NCI-H187 treated with DMSO at 0.1 percent for 48 hours (cell line): ENCODE measurements around the gene CNGA3.
"Not testable (repeated sequence)": the region's sequence is repeated elsewhere in the genome, so short reads cannot be mapped to it uniquely, and the experiment has no call there.

Source experiments
- DNase-seq: peaks from one replicate; lab custom pipeline; 2025; lab: John Stamatoyannopoulos, UW

Gene CNGA3

GRCh38 chr2:98346311-98347236 lies at the start of gene CNGA3:
Gene CNGA3, plus strand, starts transcription at chr2:98346456. Its CDS starts 23,520 bp downstream, at chr2:98369976.
- DNase-seq, result no peak

DNA sequence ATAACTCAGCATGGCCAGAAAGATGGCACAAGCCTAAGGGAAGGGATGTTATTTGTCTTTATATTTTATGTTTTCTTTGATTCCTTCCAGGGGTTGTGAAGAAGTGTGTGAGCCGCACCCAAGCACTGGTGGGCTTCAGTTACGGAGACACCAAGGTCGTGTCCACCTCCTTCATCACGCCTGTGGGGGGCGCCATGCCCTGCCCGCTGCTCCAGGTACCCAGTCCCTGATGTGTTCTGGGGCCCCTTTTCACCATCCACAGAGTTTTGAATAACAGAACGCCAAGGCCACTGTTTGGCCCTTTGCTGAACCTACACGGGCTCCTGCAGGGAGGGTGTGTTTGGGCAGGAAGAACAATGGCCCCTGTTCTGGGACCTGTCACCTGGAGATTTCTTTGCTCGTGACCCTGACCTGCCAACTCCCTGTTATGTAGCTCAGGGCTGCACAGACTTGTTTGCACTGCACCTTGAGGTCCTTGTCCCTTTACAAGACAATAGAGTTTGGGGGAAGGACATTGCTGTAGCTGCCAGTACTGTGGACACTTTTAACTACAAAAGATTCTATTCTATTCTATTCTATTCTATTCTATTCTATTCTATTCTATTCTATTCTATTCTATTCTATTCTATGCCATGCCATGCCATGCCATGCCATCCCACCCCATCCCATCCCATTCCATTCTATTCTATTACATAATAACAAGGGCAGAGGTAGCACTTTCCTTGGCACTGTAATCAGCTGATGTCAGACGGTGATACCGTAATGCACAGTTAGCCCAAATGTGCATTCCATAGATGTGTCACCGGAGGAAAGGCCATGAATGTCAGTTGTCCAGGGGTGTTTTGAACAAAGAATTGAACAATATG lies 48.2 kb upstream of the CNGA3 start:
- no peak for DNase-seq

DNA sequence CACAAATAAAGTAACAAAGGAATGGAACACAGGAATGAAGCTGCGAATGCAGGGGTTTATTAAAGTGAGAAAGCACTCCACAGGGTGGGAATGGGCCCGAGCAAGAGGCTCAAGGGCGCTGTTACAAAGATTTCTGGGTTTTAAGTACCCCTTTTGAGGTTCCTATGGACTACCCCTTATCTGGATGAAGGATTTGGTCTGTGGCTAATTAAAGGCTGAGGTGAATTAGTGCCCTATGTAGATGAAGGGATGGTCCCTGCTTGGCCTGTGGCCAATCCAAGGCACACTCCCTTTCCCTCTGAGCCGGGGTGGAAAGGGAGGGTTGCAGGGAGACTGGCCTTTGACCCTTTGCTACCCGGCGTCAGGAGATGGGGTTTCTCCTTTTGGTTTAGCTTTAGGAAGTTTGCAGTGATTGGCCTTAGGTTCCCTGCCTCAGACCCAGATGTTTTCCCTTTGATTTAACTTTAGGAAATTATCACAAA lies 47.5 kb upstream of the CNGA3 start:
- DNase-seq, result no peak

GRCh38 chr2:98299211-98299905 lies 46.9 kb upstream of the CNGA3 start:
- no peak for DNase-seq

DNA sequence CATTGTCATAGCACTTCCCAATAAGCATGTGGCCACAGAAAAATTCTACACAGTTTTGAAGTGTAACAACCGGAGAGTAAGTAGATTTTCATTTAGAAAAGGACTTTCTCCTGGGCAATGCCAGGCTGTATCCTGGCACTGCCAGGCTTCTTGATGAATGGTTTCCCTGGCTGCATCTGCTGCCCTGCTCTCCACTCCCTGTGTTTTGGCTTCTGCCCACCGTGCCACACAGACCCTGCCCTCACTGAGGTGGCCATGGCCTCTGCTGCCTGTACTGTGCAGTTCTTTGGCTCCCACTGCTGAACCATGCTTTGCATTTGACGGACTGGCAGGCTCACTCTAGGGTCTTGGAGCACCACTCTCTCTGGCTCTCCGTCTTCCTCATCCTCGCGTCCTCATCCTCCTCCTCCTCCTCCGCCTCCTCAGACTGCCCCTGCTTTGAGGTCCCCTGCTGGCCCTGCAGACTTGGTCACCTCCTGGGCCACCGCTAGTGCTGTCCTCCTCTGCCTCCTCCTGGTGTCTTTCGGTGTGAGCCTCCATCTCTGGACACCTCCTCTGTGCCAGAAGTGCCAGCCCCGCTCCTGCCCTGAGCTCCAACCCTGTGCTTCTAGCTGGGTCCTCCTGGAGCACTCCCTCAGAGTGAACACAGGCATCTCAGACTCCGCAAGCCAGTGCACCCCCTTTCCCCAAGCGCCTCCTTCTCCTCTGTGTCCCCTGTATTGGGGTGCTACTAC lies 45.9 kb upstream of the CNGA3 start:
- DNase-seq, result no peak

DNA sequence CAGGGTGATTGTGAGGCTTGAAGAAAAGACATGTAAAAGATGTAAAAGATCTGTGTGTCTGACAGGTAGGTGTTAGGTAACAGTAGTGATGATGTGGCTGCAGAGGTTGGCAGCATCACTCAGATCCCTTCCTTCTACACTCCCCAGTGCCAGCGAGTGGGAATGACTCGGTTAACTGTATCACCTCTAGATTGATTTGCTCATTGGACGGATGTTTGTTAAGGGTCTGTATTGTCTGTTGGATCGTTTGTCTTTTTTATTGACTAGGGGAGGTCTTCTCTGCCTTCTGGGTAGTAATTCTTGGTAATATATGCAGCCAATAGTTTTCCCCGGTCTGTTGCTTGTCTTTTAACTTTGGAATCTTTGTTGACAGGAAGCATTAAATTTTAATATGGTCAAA lies 44.8 kb upstream of the CNGA3 start:
- DNase-seq, result no peak

GRCh38 chr2:98307131-98307696 lies 39.0 kb upstream of the CNGA3 start:
- not testable (repeated sequence) for DNase-seq

DNA sequence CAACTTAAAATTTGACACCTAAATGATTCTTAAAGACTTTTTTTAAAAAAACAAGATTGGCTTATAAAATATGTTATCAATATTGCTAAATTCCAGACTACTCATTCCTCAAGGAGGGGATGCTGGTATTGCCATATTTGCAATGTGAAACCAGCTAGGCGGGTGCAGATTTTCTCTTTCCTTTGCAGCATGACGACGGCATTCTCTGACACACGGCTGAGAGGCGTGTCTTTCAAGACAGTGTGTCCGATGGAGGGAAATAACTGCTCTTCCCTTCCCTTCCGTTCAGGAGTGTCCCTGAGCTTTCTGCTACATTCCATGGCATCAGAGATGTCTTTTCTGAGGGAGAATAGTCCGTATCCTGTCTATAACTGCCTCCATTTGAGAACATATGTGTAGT lies 38.2 kb upstream of the CNGA3 start:
- DNase-seq, result no peak

- DNase-seq, result peak; percentile 34
Observed at GRCh38 chr2:98308532-98308931, 37.7 kb upstream of the CNGA3 start.

- no peak for DNase-seq
Observed at GRCh38 chr2:98309580-98309979, 36.7 kb upstream of the CNGA3 start.

DNA sequence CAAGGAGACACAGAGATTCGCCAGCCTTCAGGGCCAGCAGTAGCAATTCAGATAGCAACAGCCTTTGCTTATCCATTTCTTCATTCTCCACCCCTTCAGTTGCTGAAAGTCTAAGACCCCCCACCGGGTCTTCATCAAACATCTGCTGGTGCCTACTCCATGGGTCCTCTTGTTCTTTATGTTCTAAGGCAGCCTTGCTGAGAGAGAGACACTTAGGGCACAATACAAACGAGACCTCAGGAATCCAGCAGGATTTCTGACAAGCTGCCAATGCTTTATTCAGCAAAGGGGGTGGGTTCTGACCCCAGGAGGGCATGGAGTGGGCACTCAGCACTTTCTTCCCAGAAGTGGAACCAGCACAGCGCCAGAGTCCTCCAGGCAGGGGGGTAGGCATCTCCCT lies 36.2 kb upstream of the CNGA3 start:
- no peak for DNase-seq

- DNase-seq, result no peak
Observed at GRCh38 chr2:98311090-98311489, 35.2 kb upstream of the CNGA3 start.

DNA sequence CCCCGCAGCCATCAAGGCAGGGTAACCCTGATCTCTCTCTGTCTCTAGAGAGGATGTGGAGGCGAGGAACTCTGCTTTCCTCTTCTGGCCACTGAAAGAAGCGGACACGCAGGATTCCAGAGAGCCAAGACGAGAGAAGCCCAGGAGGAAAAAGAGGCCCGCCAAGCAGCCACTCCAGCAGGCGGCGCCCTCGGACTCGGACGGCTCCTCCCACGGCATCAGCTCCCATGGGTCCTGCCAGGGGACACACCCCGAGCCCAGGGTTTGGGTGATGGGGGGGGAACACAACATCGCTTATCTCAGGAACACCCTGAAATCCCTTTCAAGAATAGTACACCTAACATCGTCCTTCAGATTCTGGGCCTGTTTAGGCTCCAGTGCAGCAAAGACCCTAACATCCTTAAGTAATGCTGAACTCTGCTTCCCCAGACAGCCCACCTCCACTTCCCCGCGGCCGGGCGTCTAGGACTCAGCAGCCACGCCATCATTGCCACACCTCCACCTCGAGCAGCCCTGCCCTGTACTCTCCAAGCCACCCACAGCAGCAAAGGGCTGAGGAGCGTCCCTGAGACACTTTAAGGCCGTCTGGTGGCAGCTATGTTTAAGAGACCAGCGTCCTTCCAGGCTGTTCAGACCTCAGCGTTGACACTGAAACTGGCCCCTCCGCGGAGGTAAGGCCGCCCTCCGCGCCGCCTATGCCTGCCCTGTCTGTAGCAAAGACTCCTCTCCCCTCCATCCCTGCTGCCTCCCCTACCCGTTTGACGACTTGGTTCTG lies 34.3 kb upstream of the CNGA3 start:
- no peak for DNase-seq

DNA sequence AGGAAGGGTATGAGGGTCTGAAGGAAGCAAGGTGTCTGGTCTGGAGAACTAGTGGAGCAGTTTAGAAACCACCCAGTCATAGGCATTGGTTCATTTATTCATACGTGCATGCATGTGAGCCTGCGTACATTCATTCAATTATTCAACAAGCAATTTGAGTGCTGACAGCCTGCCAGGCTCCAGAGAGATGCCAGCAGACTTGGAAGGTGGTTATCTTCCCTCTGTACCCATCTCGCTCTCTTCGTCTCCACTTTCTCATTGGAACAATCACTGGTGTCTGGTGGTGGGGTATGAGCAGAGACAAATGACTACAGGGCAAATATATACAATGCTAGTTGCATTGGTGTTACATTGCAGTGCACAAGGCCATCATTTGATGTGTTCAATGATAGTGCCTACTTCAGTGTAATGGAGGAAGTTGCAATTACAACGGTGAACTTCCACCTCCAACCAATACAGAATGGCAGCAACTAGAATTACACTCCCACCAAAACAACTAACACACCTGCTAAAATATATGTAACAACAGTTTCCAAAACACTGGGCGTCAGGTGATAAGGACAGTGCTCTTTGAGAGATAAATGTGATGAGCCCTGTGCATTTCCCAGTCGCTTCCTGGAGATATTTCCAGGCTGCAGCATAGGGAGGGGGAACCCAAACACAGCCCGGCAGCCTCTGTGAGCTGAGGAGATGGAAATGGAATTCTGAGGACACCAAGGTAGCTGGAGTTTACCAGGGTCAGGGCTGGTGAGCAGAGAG lies 32.6 kb upstream of the CNGA3 start:
- no peak for DNase-seq

- no peak for DNase-seq
Observed at GRCh38 chr2:98314251-98314650, 32.0 kb upstream of the CNGA3 start.

GRCh38 chr2:98315957-98316356 lies 30.3 kb upstream of the CNGA3 start:
- no peak for DNase-seq

DNA sequence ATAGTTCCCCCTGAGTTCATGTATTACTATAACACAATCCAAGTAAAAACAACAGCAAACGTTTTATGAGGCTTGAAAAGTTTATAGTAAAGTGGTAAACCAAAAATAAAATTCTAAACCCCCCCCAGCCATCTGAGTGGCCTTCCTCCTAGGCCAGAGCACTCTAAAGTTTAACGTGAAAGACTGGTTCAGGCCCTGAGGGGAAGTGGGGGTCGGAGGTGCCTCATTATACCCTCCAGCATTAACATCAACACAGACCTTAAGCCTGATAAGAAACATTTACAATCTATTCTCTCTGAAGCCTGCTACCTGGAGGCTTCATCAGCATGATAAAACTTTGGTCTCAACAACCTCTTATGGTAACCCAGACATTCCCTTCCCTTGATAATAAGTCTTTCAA lies 29.0 kb upstream of the CNGA3 start:
- no peak for DNase-seq

DNA sequence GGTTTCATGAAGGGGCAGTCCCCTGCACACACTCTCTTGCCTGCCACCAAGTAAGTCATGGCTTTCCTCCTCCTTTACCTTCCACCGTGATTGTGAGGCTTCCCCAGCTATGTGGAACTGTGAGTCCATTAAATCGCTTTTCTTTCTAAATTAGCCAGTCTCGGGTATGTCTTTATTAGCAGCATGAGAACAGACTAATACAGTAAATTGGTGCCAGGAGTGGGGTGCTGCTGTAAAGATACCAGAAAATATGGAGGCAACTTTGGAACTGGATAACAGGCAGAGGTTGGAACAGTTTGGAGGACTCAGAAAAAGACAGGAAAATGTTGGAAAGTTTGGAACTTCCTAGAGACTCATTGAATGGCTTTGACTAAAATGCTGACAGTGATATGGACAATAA lies 26.1 kb upstream of the CNGA3 start:
- DNase-seq, result not testable (repeated sequence)

DNA sequence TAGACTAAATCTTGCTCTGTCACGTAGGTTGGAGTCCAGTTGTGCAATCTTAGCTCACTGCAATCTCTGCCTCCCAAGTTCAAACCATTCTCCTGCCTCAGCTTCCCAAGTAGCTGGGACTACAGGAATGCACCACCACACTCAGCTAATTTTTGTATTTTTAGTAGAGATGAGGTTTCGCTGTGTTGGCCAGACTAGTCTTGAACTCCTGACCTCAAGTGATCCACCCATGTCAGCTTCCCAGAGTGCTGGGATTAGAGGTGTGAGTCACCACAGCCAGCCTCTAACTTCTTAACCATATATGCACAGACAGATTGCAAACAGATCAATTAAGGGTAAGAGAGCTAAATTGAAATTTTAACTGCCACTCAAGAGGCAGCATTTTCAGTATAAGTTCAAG lies 22.1 kb upstream of the CNGA3 start:
- DNase-seq, result no peak

- no peak for DNase-seq
Observed at GRCh38 chr2:98327776-98328175, 18.5 kb upstream of the CNGA3 start.
